ENCODE results near the gene FAR1.

GRCh38 chr11:13638422-13638821 lies 30.0 kb upstream of the FAR1 start:
- TF ChIP-seq, protein P1, sequence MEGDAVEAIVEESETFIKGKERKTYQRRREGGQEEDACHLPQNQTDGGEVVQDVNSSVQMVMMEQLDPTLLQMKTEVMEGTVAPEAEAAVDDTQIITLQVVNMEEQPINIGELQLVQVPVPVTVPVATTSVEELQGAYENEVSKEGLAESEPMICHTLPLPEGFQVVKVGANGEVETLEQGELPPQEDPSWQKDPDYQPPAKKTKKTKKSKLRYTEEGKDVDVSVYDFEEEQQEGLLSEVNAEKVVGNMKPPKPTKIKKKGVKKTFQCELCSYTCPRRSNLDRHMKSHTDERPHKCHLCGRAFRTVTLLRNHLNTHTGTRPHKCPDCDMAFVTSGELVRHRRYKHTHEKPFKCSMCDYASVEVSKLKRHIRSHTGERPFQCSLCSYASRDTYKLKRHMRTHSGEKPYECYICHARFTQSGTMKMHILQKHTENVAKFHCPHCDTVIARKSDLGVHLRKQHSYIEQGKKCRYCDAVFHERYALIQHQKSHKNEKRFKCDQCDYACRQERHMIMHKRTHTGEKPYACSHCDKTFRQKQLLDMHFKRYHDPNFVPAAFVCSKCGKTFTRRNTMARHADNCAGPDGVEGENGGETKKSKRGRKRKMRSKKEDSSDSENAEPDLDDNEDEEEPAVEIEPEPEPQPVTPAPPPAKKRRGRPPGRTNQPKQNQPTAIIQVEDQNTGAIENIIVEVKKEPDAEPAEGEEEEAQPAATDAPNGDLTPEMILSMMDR (IDR thresholded peaks at IDR 0.05), result no peak
- TF ChIP-seq POLR2A (IDR thresholded peaks at IDR 0.05) (no peak), POLR2AphosphoS5 (IDR thresholded peaks at IDR 0.05) (no peak)
